Ureter (tissue), 1 donor: ENCODE results near the gene IL3RA. TPM values are rescaled to one million over a fixed set of nuclear protein-coding genes. Genes with fewer than 3 reads are reported as not detected.
"Not testable (repeated sequence)": the region's sequence is repeated elsewhere in the genome, so short reads cannot be mapped to it uniquely, and the experiment has no call there.

Source experiments
- DNase-seq: peaks from one replicate; pipeline ENCODE4 v3.0.0-alpha.2; 2020; ENCODE audit warnings: low spot score
- total RNA-seq: library from RNA; stranded (reverse); gene quantifications from one replicate; pipeline ENCODE4 v1.2.4, GENCODE V29; 2023
- donor health status: DM: yes; HTN: yes; CAD: no.

The IL3RA gene
- total RNA-seq, 1 donor from 2014 or later: 7.4 TPM

DNA sequence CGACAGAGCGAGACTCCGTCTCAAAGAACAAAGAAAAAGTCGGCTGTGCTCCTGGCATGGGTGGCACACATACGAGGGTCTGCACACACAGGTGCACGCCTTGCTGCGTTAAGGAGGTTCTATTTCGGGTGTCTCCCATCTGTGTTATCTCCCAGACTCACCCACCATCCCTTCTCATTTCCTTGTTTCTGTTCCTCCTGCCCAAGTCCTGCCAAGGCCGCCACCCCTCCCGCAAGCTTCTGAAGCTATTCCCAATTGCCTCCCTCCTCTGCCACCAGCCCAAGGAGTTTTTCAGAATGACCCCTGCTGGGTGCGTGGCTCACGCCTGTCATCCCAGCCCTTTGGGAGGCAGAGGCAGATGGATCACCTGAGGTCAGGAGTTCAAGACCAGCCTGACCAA lies 6.0 kb upstream of the IL3RA start:
- DNase-seq: no peak

GRCh38 chrX:1332433-1332832 lies 4.2 kb upstream of the IL3RA start:
- DNase-seq: not testable (repeated sequence)

- no peak for DNase-seq
Observed at GRCh38 chrX:1334854-1335253, 1.7 kb upstream of the IL3RA start.

- no peak for DNase-seq
Observed at GRCh38 chrX:1336948-1337779, 579 bp downstream of the IL3RA start.

DNA sequence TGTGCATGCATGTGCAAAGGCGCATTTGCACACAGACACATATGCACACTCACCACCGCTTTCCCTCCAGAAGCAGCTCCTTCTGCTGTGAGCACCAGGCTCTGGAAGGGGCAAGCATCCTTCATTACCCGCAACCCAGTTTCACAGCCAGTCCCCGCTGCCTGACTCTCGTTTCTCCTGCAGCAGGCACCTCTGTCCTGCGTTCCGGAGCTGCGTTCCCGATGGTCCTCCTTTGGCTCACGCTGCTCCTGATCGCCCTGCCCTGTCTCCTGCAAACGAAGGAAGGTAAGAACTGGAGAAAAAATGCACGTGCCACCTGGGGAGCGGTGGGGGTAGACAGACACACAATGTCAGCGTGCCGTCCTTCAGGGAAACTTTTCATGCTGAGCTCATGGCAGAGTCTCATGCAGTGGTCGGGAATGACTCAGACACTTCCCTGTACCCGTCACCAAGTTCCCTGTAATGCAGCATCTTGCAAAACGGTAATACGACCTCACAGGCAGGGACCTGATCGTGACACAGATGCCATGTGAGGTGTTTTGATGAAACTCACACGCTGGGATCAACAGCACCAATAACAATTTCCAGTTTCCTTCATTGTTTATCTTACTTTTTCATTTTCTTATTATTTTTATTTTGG lies 5.1 kb downstream of the IL3RA start:
- DNase-seq: no peak

GRCh38 chrX:1349606-1350005 lies 13.0 kb downstream of the IL3RA start:
- DNase-seq: not testable (repeated sequence)

GRCh38 chrX:1351981-1352714 lies 15.6 kb downstream of the IL3RA start:
- no peak for DNase-seq

DNA sequence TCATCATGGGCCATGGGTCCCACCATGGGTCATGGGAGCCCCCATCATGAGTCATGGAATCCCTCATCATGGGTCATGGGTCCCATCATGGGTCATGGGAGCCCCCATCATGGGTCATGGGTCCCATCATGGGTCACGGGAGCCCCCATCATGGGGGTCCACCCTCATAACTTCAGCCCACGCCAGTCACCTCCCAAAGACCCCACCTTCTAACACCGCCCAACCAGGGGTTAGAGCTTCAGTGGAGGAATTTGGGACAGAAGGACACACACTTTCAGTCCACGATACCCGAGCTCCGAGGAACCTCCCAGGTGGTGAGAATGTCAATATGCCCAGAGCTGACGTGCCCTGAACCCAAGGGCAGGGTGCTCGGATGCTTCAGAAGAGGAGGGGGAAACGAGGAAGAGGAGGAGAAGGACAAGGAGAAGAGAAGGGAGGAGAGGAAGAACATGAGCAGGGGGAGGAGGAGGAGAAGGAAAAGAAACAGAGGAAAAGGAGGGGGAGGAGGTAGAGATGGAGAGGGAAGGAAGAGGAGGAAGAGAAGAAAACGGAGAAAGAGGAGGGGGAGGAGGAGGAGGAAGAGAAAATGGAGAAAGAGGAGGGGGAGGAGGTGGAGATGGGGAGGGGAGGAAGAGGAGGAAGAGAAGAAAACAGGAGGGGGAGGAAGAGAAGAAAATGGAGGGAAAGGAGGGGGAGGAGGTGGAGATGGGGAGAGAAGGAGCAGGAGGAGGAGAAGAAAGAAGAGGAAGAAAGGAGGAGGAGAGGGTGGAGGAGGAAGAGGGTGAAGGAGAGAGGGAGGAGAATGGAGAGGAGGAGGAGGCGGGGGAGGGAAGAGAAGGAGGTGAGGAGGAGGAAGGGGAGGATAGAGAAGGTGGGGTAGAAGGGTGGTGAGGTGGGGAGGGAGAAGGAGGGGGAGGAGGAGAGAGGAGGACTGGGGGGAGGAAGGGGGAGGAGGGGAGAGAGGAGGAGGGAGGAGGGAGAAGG lies 17.7 kb downstream of the IL3RA start:
- no peak for DNase-seq

- no peak for DNase-seq
Observed at GRCh38 chrX:1355131-1356046, 18.8 kb downstream of the IL3RA start.

- no peak for DNase-seq
Observed at GRCh38 chrX:1357993-1358392, 21.4 kb downstream of the IL3RA start.

DNA sequence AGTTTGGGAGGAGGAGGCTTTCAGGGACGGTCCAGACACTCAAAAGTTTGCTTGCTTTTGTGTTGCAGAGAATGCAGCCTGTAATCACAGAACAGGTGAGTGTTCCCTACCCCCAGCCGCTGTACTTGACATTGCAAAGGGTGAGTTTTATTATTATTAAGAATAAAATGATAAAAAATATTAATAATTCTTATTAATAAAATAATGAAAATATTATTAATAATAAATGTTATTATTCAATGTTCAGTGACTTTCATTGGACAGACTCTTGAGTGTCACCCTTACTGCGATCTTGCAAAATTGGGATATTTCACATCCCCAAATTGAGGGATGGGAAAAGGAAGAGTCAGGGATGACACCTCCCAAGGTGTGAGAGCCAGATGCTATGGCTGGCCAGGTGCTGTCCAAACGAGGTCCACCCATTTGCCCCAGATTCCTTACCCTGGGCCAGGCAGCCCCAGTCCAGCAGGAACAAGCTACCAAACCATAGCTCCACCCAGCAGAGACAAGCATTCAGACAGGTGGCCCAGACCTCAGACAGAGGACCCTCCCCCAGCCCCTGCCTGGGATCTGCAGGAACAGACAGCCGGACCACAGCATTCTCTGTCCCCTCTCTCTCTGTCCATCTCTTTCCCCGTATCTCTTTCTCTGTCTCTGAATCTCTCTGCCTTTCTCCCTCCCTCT lies 22.4 kb downstream of the IL3RA start:
- DNase-seq: no peak

DNA sequence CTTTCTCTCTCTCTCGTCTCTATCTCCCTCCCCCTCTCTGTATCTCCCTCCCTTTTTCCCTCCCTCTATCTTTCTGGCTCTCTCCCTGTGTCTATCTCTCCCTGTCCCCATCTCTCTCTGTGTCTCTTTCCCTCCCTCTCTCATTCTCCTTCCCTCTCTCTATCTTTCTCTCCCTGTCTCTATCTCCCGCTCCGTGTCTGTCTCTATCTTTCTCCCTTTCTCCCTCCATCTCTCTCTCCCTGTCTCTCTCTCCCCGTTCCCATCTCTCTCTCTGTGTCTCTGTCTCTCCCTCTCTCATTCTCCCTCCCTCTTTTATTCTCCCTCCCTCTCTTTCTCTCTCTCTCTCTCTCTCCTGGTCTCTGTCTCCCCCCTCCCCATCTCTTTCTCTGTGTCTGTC lies 22.9 kb downstream of the IL3RA start:
- no peak for DNase-seq

GRCh38 chrX:1360171-1360570 lies 23.6 kb downstream of the IL3RA start:
- no peak for DNase-seq

DNA sequence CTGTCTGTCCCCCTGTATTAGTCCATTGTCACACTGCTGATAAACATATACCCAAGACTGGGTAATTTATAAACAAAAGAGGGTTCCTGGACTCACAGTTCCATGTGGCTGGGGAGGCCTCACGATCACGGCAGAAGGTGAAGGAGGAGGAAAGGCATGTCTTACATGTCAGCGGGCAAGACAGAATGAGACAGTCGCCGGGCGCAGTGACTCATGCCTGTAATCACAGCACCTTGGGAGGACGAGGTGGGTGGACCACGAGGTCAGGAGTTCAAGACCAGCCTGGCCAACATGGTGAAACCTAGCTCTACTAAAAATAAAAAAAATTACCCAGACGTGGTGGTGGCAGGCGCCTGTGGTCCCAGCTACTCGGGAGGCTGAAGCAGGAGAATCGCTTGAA lies 24.7 kb downstream of the IL3RA start:
- DNase-seq: no peak

DNA sequence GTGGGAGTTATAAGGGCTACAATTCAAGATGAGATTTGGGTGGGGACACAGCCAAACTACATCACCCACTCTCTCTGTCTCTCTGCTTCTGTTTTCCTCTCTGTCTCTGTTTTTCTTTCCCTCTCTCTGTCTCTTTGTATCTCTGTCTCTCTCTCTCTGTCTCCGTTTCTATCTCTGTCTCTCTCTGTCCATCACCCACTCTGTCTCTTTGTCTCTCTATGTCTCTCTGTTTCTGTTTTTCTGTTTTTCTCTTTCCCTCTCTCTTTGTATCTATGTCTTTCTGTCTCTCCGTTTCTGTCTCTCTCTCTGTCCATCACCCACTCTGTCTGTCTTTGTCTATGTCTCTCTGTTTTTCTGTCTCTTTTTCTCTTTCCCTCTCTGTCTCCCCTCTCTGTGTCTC lies 25.3 kb downstream of the IL3RA start:
- DNase-seq: no peak

DNA sequence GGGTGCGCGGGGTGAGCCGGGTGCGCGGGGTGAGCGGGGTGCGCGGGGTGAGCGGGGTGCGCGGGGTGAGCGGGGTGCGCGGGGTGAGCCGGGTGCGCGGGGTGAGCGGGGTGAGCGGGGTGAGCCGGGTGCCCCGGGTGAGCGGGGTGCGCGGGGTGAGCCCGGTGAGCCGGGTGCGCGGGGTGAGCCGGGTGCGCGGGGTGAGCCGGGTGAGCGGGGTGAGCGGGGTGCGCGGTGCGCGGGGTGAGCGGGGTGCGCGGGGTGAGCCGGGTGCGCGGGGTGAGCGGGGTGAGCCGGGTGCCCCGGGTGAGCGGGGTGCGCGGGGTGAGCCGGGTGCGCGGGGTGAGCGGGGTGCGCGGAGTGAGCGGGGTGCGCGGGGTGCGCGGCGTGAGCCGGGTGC lies 29.8 kb downstream of the IL3RA start:
- DNase-seq: not testable (repeated sequence)

- no peak for DNase-seq
Observed at GRCh38 chrX:1368385-1368698, 31.8 kb downstream of the IL3RA start.

DNA sequence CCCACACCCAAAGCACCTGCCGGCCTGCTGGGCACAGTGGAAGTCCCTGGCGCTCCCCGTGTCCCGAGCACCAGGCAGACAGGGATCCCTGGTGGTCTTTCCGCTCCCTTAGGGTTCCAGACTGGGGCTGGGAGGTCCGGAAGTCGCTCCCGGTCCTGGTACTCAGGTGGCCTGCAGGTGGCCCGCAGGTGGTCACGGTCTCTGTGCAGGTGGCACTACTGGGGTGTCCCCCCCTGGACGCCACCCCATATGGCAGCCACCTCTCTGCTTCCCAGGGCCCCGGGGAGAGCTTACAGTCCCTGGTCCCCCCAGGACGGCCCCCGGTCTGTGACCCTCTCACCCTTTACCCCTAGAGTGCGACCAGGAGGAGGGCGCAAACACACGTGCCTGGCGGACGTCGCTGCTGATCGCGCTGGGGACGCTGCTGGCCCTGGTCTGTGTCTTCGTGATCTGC lies 41.7 kb downstream of the IL3RA start:
- no peak for DNase-seq

GRCh38 chrX:1380672-1381233 lies 44.2 kb downstream of the IL3RA start:
- DNase-seq: no peak
